Upper lobe of left lung (tissue), 6 donors: ENCODE measurements around the gene CILP2. TPM values are rescaled to one million over a fixed set of nuclear protein-coding genes. Genes with fewer than 3 reads are reported as not detected.

Experiments used
- ATAC-seq, 2 donors: fragments of 200-7000 bp; cut with Tn5 transposase; one replicate each; pipeline ENCODE4 v1.9.1; 2022; ENCODE audit warnings: mild to moderate bottlenecking in 2 of 2, moderate library complexity in 2 of 2; ENCODE audit not compliant: low FRiP score in 2 of 2
- DNase-seq, 2 donors: peaks; one replicate each; pipeline ENCODE4 v3.0.0-alpha.2; 2019 to 2020
- H3K27ac ChIP-seq, 4 donors: fragments of 200-600 bp; sonication (generic); one replicate each; pipeline ENCODE4 v1.5.1; 2016 to 2019
- H3K27me3 ChIP-seq, 4 donors: fragments of 200-600 bp; sonication (generic); one replicate each; pipeline ENCODE4 v1.5.1; 2017 to 2019
- H3K36me3 ChIP-seq, 4 donors: fragments of 200-600 bp; sonication (generic); one replicate each; pipeline ENCODE4 v1.5.1; 2016 to 2019
- H3K4me1 ChIP-seq, 4 donors: fragments of 200-600 bp; sonication (generic); one replicate each; pipeline ENCODE4 v1.5.1; 2018 to 2019
- H3K4me3 ChIP-seq, 4 donors: fragments of 200-600 bp; sonication (generic); one replicate each; pipeline ENCODE4 v1.5.1; 2017 to 2019; ENCODE audit warnings: mild to moderate bottlenecking in 2 of 4, moderate library complexity in 1 of 4
- H3K9me3 ChIP-seq, 4 donors: fragments of 200-600 bp; sonication (generic); one replicate each; pipeline ENCODE4 v1.5.1; 2018 to 2019
- EP300 ChIP-seq, 4 donors: sonication (generic); formaldehyde crosslinking; IDR thresholded peaks; one replicate each; pipeline ENCODE4 v1.5.1; 2017; ENCODE audit warnings: antibody characterized with exemption in 4 of 4, control low read depth in 2 of 4
- POLR2A ChIP-seq, 4 donors: fragments of 450-650 bp; IDR thresholded peaks; one replicate each; pipeline ENCODE4 v1.5.1; 2016 to 2017; ENCODE audit warnings: antibody characterized with exemption in 4 of 4, mild to moderate bottlenecking in 2 of 4
- POLR2AphosphoS5 ChIP-seq, 2 donors: sonication (generic); formaldehyde crosslinking; IDR thresholded peaks; one replicate each; pipeline ENCODE4 v1.5.1; 2017; ENCODE audit warnings: antibody characterized with exemption in 2 of 2
- WGBS, 2 donors: methylation state at CpG; one replicate each; pipeline ENCODE4 v1.1.5; 2017 to 2018; 5-methylcytosine and 5-hydroxymethylcytosine counted together
- total RNA-seq, 6 donors: library from RNA; depleted of rRNA in 4 of 6; stranded (reverse); fragments of >200 nt in 4 of 6; gene quantifications; one replicate each; pipeline versions ENCODE4 v1.1.0 to v1.2.1, GENCODE V29; 2016 to 2021
- TF ChIP-seq, protein P1 (sequence below), 6 experiments: fragments of 450-650 bp in 4 of 6; fragments of 200-600 bp in 2 of 6; sonication (generic) in 2 of 6; IDR thresholded peaks; one replicate each; pipeline ENCODE4 v1.5.1; 2016 to 2019; ENCODE audit warnings: antibody characterized with exemption in 6 of 6
- donor health status: DM: no; HTN: no; CAD: no; lungs with moderate emphysema.
- donor health status: DM: no; HTN: yes; CAD: no; lungs with severe emphysema.

CILP2 gene
- total RNA-seq, 6 donors from 2014 or later = 0.14 to 0.37 TPM; not detected in 4

GRCh38 chr19:19491321-19492025 is 46.6 kb upstream of the CILP2 start:
- ATAC-seq = no peak
- DNase-seq = peak in 1 of 2 donors; percentile 54
- Histone ChIP-seq H3K4me3 (no peak overlapping the region), H3K27me3 (no peaks in the 10 kb centered on the region), H3K27ac (no peak overlapping the region), H3K9me3 (no peaks in the 10 kb centered on the region), H3K36me3 (peaks cover 10 to 50% (median 40%) of the 10 kb centered on the region in 4 donors), H3K4me1 (peaks cover 39 to 44% (median 42%) of the 10 kb centered on the region in 4 donors)
- TF ChIP-seq, protein P1, sequence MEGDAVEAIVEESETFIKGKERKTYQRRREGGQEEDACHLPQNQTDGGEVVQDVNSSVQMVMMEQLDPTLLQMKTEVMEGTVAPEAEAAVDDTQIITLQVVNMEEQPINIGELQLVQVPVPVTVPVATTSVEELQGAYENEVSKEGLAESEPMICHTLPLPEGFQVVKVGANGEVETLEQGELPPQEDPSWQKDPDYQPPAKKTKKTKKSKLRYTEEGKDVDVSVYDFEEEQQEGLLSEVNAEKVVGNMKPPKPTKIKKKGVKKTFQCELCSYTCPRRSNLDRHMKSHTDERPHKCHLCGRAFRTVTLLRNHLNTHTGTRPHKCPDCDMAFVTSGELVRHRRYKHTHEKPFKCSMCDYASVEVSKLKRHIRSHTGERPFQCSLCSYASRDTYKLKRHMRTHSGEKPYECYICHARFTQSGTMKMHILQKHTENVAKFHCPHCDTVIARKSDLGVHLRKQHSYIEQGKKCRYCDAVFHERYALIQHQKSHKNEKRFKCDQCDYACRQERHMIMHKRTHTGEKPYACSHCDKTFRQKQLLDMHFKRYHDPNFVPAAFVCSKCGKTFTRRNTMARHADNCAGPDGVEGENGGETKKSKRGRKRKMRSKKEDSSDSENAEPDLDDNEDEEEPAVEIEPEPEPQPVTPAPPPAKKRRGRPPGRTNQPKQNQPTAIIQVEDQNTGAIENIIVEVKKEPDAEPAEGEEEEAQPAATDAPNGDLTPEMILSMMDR (IDR thresholded peaks at IDR 0.05) = no peak
- no peak for TF ChIP-seq POLR2AphosphoS5 (IDR thresholded peaks at IDR 0.05)
- TF ChIP-seq EP300 (IDR thresholded peaks at IDR 0.05) = no peak
- no peak for TF ChIP-seq POLR2A (IDR thresholded peaks at IDR 0.05)
- 89 to 92% methylated on average over 10 to 15 of the region's 15 CpGs for WGBS, 2 donors

GRCh38 chr19:19492026-19492610 is 45.9 kb upstream of the CILP2 start:
- peaks cover 11 to 53% (median 44%) of the 10 kb centered on the region in 4 donors for H3K36me3 ChIP-seq
- 88 to 91% methylated on average over 10 to 21 of the region's 21 CpGs for WGBS, 2 donors

DNA sequence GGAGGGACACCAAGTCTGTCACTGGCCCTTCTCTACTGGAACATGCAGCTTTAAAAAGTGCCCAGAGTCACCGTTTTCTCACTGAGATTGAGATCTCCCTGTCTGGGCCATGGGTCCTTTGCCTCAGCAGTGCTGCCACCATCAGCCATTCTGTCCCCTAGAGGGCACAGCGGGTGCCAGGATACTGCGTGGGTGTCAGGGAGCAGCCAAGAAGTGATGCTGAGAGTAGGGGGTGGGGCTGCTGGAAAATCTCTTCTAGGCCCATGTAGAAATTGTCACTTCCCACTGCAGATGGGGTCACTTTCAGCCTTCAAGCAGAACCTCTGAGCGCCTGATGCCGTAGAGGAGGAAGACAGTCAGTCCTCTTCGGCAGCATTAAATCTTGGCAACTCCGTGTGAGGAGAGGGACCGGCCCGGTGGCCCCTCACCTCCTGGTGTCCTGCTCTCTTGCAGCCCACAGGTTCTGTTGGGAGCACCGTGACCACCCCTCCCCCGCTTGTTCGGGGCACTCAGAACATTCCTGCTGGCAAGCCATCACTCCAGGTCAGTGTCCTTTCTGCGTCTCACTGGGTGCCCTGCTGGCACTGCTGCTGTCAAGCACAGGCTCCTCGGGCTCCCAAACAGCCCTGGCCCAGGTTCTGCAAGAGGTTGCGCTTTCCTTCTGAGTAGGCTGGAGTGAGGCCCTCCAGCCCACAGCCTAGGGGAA is 44.1 kb upstream of the CILP2 start:
- H3K27me3 ChIP-seq = no peaks in the 10 kb centered on the region
- no peak for DNase-seq
- TF ChIP-seq POLR2AphosphoS5 (IDR thresholded peaks at IDR 0.05) (no peak), POLR2A (IDR thresholded peaks at IDR 0.05) (no peak), EP300 (IDR thresholded peaks at IDR 0.05) (no peak)
- TF ChIP-seq, protein P1 (IDR thresholded peaks at IDR 0.05) = no peak
- ATAC-seq = no peak
- peaks cover 17 to 72% (median 63%) of the 10 kb centered on the region in 4 donors for H3K36me3 ChIP-seq
- no peaks in the 10 kb centered on the region for H3K9me3 ChIP-seq
- no peak overlapping the region for H3K27ac ChIP-seq
- WGBS, 2 donors = 70 to 94% methylated on average over 5 to 15 of the region's 15 CpGs
- peaks cover 17 to 19% (median 18%) of the 10 kb centered on the region in 4 donors for H3K4me1 ChIP-seq
- H3K4me3 ChIP-seq = no peak overlapping the region

More at GRCh38 chr19:19492026-19492610, 45.9 kb upstream of the CILP2 start:
- ATAC-seq (no peak), DNase-seq (no peak)
- Histone ChIP-seq H3K27ac (no peak overlapping the region), H3K27me3 (no peaks in the 10 kb centered on the region), H3K4me3 (no peak overlapping the region), H3K4me1 (peaks cover 36 to 37% (median 36%) of the 10 kb centered on the region in 4 donors), H3K9me3 (no peaks in the 10 kb centered on the region)
- TF ChIP-seq POLR2A (IDR thresholded peaks at IDR 0.05) = no peak
- TF ChIP-seq, protein P1 (IDR thresholded peaks at IDR 0.05) = no peak
- no peak for TF ChIP-seq EP300 (IDR thresholded peaks at IDR 0.05)
- no peak for TF ChIP-seq POLR2AphosphoS5 (IDR thresholded peaks at IDR 0.05)

DNA sequence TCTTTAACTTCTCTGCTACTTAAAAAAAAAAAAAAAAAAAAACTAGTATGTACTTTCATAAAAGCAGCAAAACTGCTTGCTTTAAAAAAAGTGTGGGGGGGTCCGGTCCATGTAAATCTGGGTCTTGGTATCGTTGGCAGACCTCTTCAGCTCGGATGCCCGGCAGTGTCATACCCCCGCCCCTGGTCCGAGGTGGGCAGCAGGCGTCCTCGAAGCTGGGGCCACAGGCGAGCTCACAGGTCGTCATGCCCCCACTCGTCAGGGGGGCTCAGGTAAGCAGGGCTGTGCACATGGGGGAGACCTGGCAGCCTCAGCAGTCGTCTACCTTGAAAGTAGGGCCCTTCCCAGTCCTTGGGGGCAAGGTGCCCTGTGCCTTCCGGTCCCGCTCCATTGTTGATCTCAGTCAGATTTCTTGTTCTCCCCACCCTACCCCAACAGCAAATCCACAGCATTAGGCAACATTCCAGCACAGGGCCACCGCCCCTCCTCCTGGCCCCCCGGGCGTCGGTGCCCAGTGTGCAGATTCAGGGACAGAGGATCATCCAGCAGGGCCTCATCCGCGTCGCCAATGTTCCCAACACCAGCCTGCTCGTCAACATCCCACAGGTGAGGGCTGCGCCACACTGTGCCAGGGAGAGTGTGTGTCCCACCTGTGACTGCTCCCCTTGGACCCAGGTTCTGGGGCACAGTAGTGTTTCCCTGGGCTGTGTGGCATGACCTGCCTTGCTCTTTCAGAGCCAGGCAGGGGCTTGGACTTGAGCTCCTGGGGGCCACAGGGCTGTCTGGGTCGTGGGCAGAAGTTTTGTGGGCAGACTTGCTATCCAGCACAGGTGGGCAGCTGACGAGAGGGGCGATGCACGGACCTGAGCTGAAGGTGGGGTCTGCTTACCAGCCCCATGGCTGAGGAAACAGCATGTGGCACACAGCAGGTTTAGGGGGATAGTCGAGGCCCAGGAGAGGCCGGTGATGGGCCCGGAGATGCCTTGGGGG is 42.2 kb upstream of the CILP2 start:
- WGBS, 2 donors = 90 to 93% methylated on average over 17 to 29 of the region's 30 CpGs
- no peak for ATAC-seq
- Histone ChIP-seq H3K27me3 (no peaks in the 10 kb centered on the region), H3K27ac (no peak overlapping the region), H3K9me3 (no peaks in the 10 kb centered on the region), H3K36me3 (peaks cover 25 to 91% (median 82%) of the 10 kb centered on the region in 4 donors), H3K4me1 (no peaks in the 10 kb centered on the region), H3K4me3 (no peak overlapping the region)
- no peak for TF ChIP-seq POLR2A (IDR thresholded peaks at IDR 0.05)
- TF ChIP-seq POLR2AphosphoS5 (IDR thresholded peaks at IDR 0.05) = no peak
- TF ChIP-seq, protein P1 (IDR thresholded peaks at IDR 0.05) = no peak
- DNase-seq = no peak
